Stimulated activated CD4-positive, alpha-beta T cell treated with anti-CD3 and anti-CD28 coated beads, Interleukin-2, amount 100 ng/mL, for 4 hours (primary cell): ENCODE data around the gene MYO1C.
"Not testable (repeated sequence)": the region's sequence is repeated elsewhere in the genome, so short reads cannot be mapped to it uniquely, and the experiment has no call there.

Experiments used
- DNase-seq: peaks from one replicate; pipeline ENCODE4 v3.0.0-alpha.2; 2020; ENCODE audit warnings: low read depth

Gene MYO1C

GRCh38 chr17:1509290-1509881 is 16.9 kb upstream of the MYO1C start:
- no peak for DNase-seq

GRCh38 chr17:1508709-1509108 is 16.2 kb upstream of the MYO1C start:
- DNase-seq, result not testable (repeated sequence)

- DNase-seq, result no peak
Observed at GRCh38 chr17:1506649-1507267, 14.3 kb upstream of the MYO1C start.

GRCh38 chr17:1505586-1505985 is 13.1 kb upstream of the MYO1C start:
- DNase-seq, result no peak

- DNase-seq, result no peak
Observed at GRCh38 chr17:1504866-1505265, 12.4 kb upstream of the MYO1C start.

- no peak for DNase-seq
Observed at GRCh38 chr17:1503699-1504098, 11.2 kb upstream of the MYO1C start.

- no peak for DNase-seq
Observed at GRCh38 chr17:1498869-1499268, 6.4 kb upstream of the MYO1C start.

GRCh38 chr17:1498233-1498632 is 5.7 kb upstream of the MYO1C start:
- DNase-seq, result no peak

- no peak for DNase-seq
Observed at GRCh38 chr17:1497831-1498230, 5.3 kb upstream of the MYO1C start.

- no peak for DNase-seq
Observed at GRCh38 chr17:1496869-1497268, 4.4 kb upstream of the MYO1C start.

GRCh38 chr17:1495265-1495989 is 2.9 kb upstream of the MYO1C start:
- DNase-seq, result no peak

- no peak for DNase-seq
Observed at GRCh38 chr17:1494736-1495253, 2.3 kb upstream of the MYO1C start.

- no peak for DNase-seq
Observed at GRCh38 chr17:1494203-1494602, 1.7 kb upstream of the MYO1C start.

- no peak for DNase-seq
Observed at GRCh38 chr17:1493291-1493980, 950 bp upstream of the MYO1C start.

- DNase-seq, result no peak
Observed at GRCh38 chr17:1491443-1492248, 840 bp downstream of the MYO1C start.

GRCh38 chr17:1490643-1491442 is 1.6 kb downstream of the MYO1C start:
- DNase-seq, result peak; percentile 40

GRCh38 chr17:1488826-1489270 is 3.6 kb downstream of the MYO1C start:
- no peak for DNase-seq

GRCh38 chr17:1487939-1488825 is 4.3 kb downstream of the MYO1C start:
- DNase-seq, result peak; percentile 51

- peak; percentile 75 for DNase-seq
Observed at GRCh38 chr17:1486802-1487695, 5.4 kb downstream of the MYO1C start.
